Measurements from ENCODE around the gene MATN4. TPM values are rescaled to one million over a fixed set of nuclear protein-coding genes. Genes with fewer than 3 reads are reported as not detected.
"Not testable (repeated sequence)": the region's sequence is repeated elsewhere in the genome, so short reads cannot be mapped to it uniquely, and the experiment has no call there.

The MATN4 gene
- polyA plus RNA-seq (2013), result 0.11 TPM

GRCh38 chr20:45308117-45308778 is at the start of gene MATN4:
Gene MATN4, minus strand, starts transcription at chr20:45308299. Its CDS starts 2,717 bp downstream, at chr20:45305582.
- POLR2A ChIA-PET, result no interaction called here
- Histone ChIP-seq H3K36me3 (ENCODE audit: control insufficient read depth in 4 of 4, insufficient read depth in 4 of 4, low read length in 3 of 4) (no peaks in the 10 kb centered on the region), H3K4me1 (ENCODE audit: control extremely low read depth in 1 of 4, control insufficient read depth in 4 of 4, insufficient read depth in 4 of 4, low read length in 3 of 4) (peaks cover 0 to 17% (median 4%) of the 10 kb centered on the region in 4 experiments), H3K4me3 (ENCODE audit: control insufficient read depth in 1 of 7, extremely low read depth in 1 of 7, insufficient read depth in 4 of 7, low read depth in 2 of 7, low read length in 6 of 7) (no peak within 1 kb of the TSS), H3K27ac (ENCODE audit: insufficient read depth in 1 of 2, low read depth in 1 of 2, low read length in 2 of 2, poor library complexity in 1 of 2, severe bottlenecking in 2 of 2) (no peak within 1 kb of the TSS), H3K9me3 (ENCODE audit: control extremely low read depth in 1 of 5, control insufficient read depth in 4 of 5, insufficient read depth in 2 of 5, low read depth in 1 of 5, low read length in 4 of 5) (no peaks in the 10 kb centered on the region), H3K27me3 (replicated peaks in 2 of 5; ENCODE audit: control insufficient read depth in 4 of 5, insufficient read depth in 5 of 5, low read length in 4 of 5) (peaks cover 0 to 57% (median 12%) of the 10 kb centered on the region in 5 experiments)
- 78% methylated on average over 17 of the region's 20 CpGs for WGBS (ENCODE audit: insufficient coverage)
- no peak for DNase-seq
- CTCF ChIA-PET, result interaction anchor here (0.7 to 2.6 kb wide), 6 partner anchors 12 to 463 kb away, joined by 3 to 12 read pairs (median 4); no protein-coding TSS in a partner anchor

- ChIA-PET POLR2A (interaction anchor here (0.6 kb wide), 1 partner anchor 37 kb away, joined by 3 read pairs; no protein-coding TSS in a partner anchor), CTCF (interaction anchor here (0.6 to 0.8 kb wide), 2 partner anchors 13 to 88 kb away, joined by 3 read pairs; no protein-coding TSS in a partner anchor)
- no peaks in the 10 kb centered on the region for H3K36me3 ChIP-seq (ENCODE audit: control insufficient read depth in 4 of 4, insufficient read depth in 4 of 4, low read length in 3 of 4)
- peaks cover 0 to 31% (median 18%) of the 10 kb centered on the region in 4 experiments for H3K4me1 ChIP-seq (ENCODE audit: control extremely low read depth in 1 of 4, control insufficient read depth in 4 of 4, insufficient read depth in 4 of 4, low read length in 3 of 4)
- no peaks in the 10 kb centered on the region for H3K9me3 ChIP-seq (ENCODE audit: control extremely low read depth in 1 of 5, control insufficient read depth in 4 of 5, insufficient read depth in 2 of 5, low read depth in 1 of 5, low read length in 4 of 5)
- no peak overlapping the region for H3K27ac ChIP-seq (ENCODE audit: insufficient read depth in 1 of 2, low read depth in 1 of 2, low read length in 2 of 2, poor library complexity in 1 of 2, severe bottlenecking in 2 of 2)
- no peaks in the 10 kb centered on the region for H3K27me3 ChIP-seq (replicated peaks in 2 of 5; ENCODE audit: control insufficient read depth in 4 of 5, insufficient read depth in 5 of 5, low read length in 4 of 5)
- 61% methylated on average over 3 of the region's 5 CpGs for WGBS (ENCODE audit: insufficient coverage)
- H3K4me3 ChIP-seq (ENCODE audit: control insufficient read depth in 1 of 7, extremely low read depth in 1 of 7, insufficient read depth in 4 of 7, low read depth in 2 of 7, low read length in 6 of 7), result no peak overlapping the region
- DNase-seq, result no peak
These were observed 47.3 kb upstream of the MATN4 start for GRCh38 chr20:45355209-45356084.

- CTCF ChIA-PET, result interaction anchor here (0.7 to 0.8 kb wide), 3 partner anchors 12 to 82 kb away, joined by 3 read pairs; no protein-coding TSS in a partner anchor
- H3K4me1 ChIP-seq (ENCODE audit: control extremely low read depth in 1 of 4, control insufficient read depth in 4 of 4, insufficient read depth in 4 of 4, low read length in 3 of 4), result peaks cover 0 to 25% (median 18%) of the 10 kb centered on the region in 4 experiments
- H3K4me3 ChIP-seq (ENCODE audit: control insufficient read depth in 1 of 7, extremely low read depth in 1 of 7, insufficient read depth in 4 of 7, low read depth in 2 of 7, low read length in 6 of 7), result no peak overlapping the region
- no peaks in the 10 kb centered on the region for H3K36me3 ChIP-seq (ENCODE audit: control insufficient read depth in 4 of 4, insufficient read depth in 4 of 4, low read length in 3 of 4)
- H3K27ac ChIP-seq (ENCODE audit: insufficient read depth in 1 of 2, low read depth in 1 of 2, low read length in 2 of 2, poor library complexity in 1 of 2, severe bottlenecking in 2 of 2), result no peak overlapping the region
- H3K9me3 ChIP-seq (ENCODE audit: control extremely low read depth in 1 of 5, control insufficient read depth in 4 of 5, insufficient read depth in 2 of 5, low read depth in 1 of 5, low read length in 4 of 5), result no peaks in the 10 kb centered on the region
- POLR2A ChIA-PET, result interaction anchor here (0.6 kb wide), 1 partner anchor 36 kb away, joined by 3 read pairs; no protein-coding TSS in a partner anchor
- WGBS (ENCODE audit: insufficient coverage), result 85% methylated on average over 9 of the region's 9 CpGs
- no peaks in the 10 kb centered on the region for H3K27me3 ChIP-seq (replicated peaks in 2 of 5; ENCODE audit: control insufficient read depth in 4 of 5, insufficient read depth in 5 of 5, low read length in 4 of 5)
- DNase-seq, result no peak
These were observed 46.5 kb upstream of the MATN4 start for GRCh38 chr20:45354423-45355208.

GRCh38 chr20:45353746-45354145 is 45.6 kb upstream of the MATN4 start:
- H3K27me3 ChIP-seq (replicated peaks in 2 of 5; ENCODE audit: control insufficient read depth in 4 of 5, insufficient read depth in 5 of 5, low read length in 4 of 5), result no peaks in the 10 kb centered on the region
- DNase-seq, result no peak
- CTCF ChIA-PET, result interaction anchor here (3.2 kb wide), 1 partner anchor 9 kb away, joined by 12 read pairs; the partner anchor contains the start of gene SYS1
- H3K4me3 ChIP-seq (ENCODE audit: control insufficient read depth in 1 of 7, extremely low read depth in 1 of 7, insufficient read depth in 4 of 7, low read depth in 2 of 7, low read length in 6 of 7), result no peak overlapping the region
- 100% methylated on average over 1 of the region's 1 CpG for WGBS (ENCODE audit: insufficient coverage)
- H3K4me1 ChIP-seq (ENCODE audit: control extremely low read depth in 1 of 4, control insufficient read depth in 4 of 4, insufficient read depth in 4 of 4, low read length in 3 of 4), result peaks cover 0 to 16% (median 12%) of the 10 kb centered on the region in 4 experiments
- no peaks in the 10 kb centered on the region for H3K36me3 ChIP-seq (ENCODE audit: control insufficient read depth in 4 of 4, insufficient read depth in 4 of 4, low read length in 3 of 4)
- H3K27ac ChIP-seq (ENCODE audit: insufficient read depth in 1 of 2, low read depth in 1 of 2, low read length in 2 of 2, poor library complexity in 1 of 2, severe bottlenecking in 2 of 2), result no peak overlapping the region
- POLR2A ChIA-PET, result no interaction called here
- no peaks in the 10 kb centered on the region for H3K9me3 ChIP-seq (ENCODE audit: control extremely low read depth in 1 of 5, control insufficient read depth in 4 of 5, insufficient read depth in 2 of 5, low read depth in 1 of 5, low read length in 4 of 5)

GRCh38 chr20:45352729-45353128 is 44.6 kb upstream of the MATN4 start:
- ChIA-PET CTCF (interaction anchor here (0.7 to 3.2 kb wide), 8 partner anchors 10 to 418 kb away, joined by 3 to 12 read pairs (median 4); partner anchors contain the start of genes SYS1 and WFDC2), POLR2A (no interaction called here)
- DNase-seq, result no peak
- no peak overlapping the region for H3K27ac ChIP-seq (ENCODE audit: insufficient read depth in 1 of 2, low read depth in 1 of 2, low read length in 2 of 2, poor library complexity in 1 of 2, severe bottlenecking in 2 of 2)
- H3K27me3 ChIP-seq (replicated peaks in 2 of 5; ENCODE audit: control insufficient read depth in 4 of 5, insufficient read depth in 5 of 5, low read length in 4 of 5), result no peaks in the 10 kb centered on the region
- no peaks in the 10 kb centered on the region for H3K9me3 ChIP-seq (ENCODE audit: control extremely low read depth in 1 of 5, control insufficient read depth in 4 of 5, insufficient read depth in 2 of 5, low read depth in 1 of 5, low read length in 4 of 5)
- H3K4me3 ChIP-seq (ENCODE audit: control insufficient read depth in 1 of 7, extremely low read depth in 1 of 7, insufficient read depth in 4 of 7, low read depth in 2 of 7, low read length in 6 of 7), result no peak overlapping the region
- no peaks in the 10 kb centered on the region for H3K36me3 ChIP-seq (ENCODE audit: control insufficient read depth in 4 of 4, insufficient read depth in 4 of 4, low read length in 3 of 4)
- peaks cover 0 to 10% (median 7%) of the 10 kb centered on the region in 4 experiments for H3K4me1 ChIP-seq (ENCODE audit: control extremely low read depth in 1 of 4, control insufficient read depth in 4 of 4, insufficient read depth in 4 of 4, low read length in 3 of 4)
- WGBS (ENCODE audit: insufficient coverage), result 100% methylated on average over 1 of the region's 3 CpGs

- H3K9me3 ChIP-seq (ENCODE audit: control extremely low read depth in 1 of 5, control insufficient read depth in 4 of 5, insufficient read depth in 2 of 5, low read depth in 1 of 5, low read length in 4 of 5); DNase-seq; H3K4me3 ChIP-seq (ENCODE audit: control insufficient read depth in 1 of 7, extremely low read depth in 1 of 7, insufficient read depth in 4 of 7, low read depth in 2 of 7, low read length in 6 of 7); H3K27ac ChIP-seq (ENCODE audit: insufficient read depth in 1 of 2, low read depth in 1 of 2, low read length in 2 of 2, poor library complexity in 1 of 2, severe bottlenecking in 2 of 2); POLR2A ChIA-PET; H3K27me3 ChIP-seq (replicated peaks in 2 of 5; ENCODE audit: control insufficient read depth in 4 of 5, insufficient read depth in 5 of 5, low read length in 4 of 5); H3K36me3 ChIP-seq (ENCODE audit: control insufficient read depth in 4 of 4, insufficient read depth in 4 of 4, low read length in 3 of 4): not testable (repeated sequence)
- 98% methylated on average over 7 of the region's 10 CpGs for WGBS (ENCODE audit: insufficient coverage)
- CTCF ChIA-PET, result interaction anchor here (0.9 to 1.3 kb wide), 3 partner anchors 9 to 24 kb away, joined by 3 to 7 read pairs (median 5); partner anchors contain the start of gene SYS1
- H3K4me1 ChIP-seq (ENCODE audit: control extremely low read depth in 1 of 4, control insufficient read depth in 4 of 4, insufficient read depth in 4 of 4, low read length in 3 of 4), result peaks cover 0 to 23% (median 21%) of the 10 kb centered on the region in 4 experiments
These were observed 42.7 kb upstream of the MATN4 start for GRCh38 chr20:45350795-45351194.
